GM18505 (cell line): ENCODE measurements around the gene FRMD4A.

Experiments
- ATAC-seq: cut with Tn5 transposase; IDR thresholded peaks from one replicate; pipeline ENCODE4 v1.9.1; 2021; ENCODE audit not compliant: unreplicated experiment
- POLR2A ChIP-seq: IDR thresholded peaks from 4 replicates; pipeline ENCODE4 v1.6.1; 2011; ENCODE audit warnings: borderline replicate concordance; ENCODE audit not compliant: insufficient read depth, insufficient read length; ENCODE audit errors: extremely low read depth

FRMD4A gene

DNA sequence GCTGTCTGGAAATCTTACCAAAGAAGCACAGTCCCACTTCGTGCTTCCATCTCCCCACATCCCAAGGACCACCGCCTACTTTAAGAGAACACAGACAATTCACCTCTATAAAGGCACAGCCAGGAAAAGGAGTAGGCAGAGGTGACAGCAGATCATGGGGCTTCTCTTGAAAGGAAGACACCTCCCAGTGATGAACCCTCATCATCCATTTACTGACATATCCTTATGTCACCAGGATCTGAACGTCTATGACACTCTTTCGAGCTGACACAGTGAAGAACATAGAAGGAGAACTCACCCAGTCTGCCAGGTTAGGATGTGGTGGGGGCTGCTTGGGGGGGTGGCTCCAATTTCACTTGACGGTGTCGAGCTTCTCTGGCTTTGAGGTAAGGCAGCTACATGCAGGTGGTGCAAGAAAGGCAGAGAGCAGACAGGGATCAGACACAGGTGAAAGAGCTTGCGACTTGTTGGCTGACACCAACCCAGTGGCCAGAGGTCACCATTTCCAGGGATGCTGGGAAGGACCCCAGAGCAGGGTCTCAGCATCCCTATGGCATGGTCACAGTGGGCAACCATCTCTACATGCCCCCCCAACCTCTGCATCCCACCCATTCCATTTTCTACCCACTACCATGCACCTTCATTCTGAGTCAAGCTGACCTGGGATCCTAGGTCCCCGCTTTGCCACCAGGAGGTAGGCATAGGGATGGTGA, 676.5 kb downstream of the FRMD4A start:
- ATAC-seq = no peak
- no peak for TF ChIP-seq POLR2A

DNA sequence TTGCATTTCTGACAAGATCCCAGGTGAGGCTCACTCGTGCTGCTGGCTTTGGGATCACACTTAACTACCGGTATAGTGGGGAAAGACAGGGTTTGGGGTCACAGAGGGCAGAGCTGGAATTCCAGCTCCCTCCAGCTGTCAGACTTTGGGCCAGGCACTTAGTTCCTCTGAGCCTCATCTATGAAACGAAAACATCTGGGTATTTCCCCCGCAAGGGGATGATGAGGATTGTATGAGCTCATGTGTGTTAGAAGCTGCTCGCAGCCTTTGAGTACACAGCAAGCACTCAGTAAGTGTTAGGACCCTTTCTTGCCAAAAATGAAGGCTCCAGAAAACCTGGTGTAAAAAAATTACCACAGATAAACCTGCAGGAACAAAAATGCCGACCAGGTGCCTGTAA, 677.9 kb downstream of the FRMD4A start:
- no peak for ATAC-seq
- no peak for TF ChIP-seq POLR2A

DNA sequence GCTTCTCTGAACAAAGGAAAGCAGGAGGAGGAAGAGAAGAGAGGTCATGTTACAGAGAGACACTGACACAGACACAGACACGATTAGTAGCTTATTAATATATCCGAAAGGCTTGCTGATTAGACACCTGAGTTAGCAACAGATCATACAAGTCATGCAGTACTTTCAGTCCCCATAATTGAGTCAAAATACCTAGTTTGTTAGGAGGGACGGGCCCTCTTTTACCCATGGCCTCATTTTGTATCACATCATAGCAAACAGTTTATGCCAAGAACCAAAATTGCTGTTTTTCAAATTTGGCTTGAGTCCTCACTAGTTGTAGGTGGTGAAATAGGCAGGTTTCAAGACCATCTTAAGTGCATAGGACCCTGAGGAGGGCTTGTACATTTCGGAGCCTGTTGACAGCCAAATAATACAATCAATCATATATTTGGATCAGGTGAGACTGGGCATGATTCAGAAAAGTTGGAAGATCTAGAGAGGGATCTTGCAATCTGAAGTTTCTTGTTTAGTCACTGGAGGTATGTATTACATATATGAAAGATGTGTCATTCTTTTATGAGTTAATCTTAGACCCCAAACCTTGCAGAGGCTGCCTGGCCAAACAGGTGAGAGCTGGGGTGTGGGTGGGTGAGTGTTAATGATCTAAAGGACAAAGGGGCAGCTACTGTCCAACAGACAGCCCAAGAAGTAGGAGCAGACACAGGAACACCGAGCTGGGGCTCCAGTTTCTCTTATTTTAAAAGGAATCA, 678.6 kb downstream of the FRMD4A start:
- TF ChIP-seq POLR2A = no peak
- no peak for ATAC-seq

DNA sequence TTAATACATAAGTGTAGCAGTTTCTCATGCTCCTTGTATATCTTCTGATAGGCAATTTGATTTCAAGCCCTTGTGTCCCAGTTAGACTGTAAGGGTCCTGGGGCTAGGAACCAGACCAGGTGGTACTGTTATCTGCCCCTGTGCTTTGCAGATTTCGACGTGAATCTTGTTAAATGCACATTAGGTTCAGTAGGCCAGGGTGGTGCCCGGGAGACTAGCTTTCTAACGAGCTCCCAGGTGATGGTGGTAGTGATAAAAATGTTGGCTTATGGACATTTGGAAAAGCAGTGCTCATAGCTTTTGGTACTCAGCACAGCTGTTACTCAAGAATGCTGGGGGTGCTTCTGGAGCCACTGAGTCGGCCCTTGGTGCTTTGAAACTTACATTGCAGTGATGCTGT, 679.8 kb downstream of the FRMD4A start:
- TF ChIP-seq POLR2A = no peak
- ATAC-seq = no peak

DNA sequence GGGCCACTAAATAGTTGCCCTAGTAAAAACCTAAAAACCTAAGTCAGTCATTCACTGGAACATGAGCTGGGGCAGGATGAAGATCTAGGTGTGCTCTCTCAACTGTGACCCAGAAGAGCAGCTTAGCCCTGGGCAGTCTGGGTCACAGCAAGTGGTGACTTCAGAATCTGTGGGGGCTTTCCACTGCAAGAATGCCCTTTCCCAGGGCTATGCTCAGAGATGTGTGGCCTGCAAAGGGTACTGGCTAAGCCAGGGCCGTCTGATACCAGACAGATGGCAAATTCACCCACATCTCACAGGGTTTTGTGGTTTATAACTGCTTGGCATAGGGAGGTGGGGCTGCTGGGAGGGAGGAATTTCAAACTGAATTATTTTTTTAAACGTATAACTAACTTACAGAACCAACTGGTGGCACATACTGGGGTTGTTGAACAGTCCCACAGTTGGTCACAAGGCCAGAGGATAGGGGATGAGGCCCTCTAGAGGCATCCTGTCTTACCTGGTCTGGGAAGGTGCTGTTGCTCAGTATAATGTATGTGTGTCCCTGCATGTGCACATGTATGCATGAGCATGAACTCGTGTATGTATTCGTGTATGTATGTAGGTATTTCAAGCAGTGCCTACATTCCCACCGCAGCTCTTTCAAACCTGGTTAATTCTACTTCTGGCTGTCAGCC, 680.7 kb downstream of the FRMD4A start:
- no peak for ATAC-seq

GRCh38 chr10:13648425-13648824, 682.3 kb downstream of the FRMD4A start:
- TF ChIP-seq POLR2A = no peak

More for the DNA sequence above, 680.7 kb downstream of the FRMD4A start:
- TF ChIP-seq POLR2A = no peak

DNA sequence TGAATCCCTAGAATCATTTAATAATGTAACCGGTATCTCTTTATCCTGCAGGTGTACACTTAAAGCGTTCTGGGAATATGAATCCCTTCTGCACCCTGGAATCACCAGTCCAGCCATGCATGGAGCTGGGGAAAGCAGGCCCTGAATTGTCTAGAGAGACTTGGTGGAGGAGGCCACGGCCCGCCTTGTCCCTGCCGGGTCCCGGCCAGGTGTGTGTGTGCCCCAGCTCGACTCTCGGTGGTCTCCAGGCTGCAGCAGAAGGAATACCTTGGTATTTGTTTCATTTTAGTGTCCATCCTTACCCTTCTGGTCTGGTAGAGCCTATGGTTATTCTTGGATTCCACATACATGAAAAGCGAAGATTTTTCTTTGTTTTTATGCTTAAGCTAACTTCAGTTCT, 685.9 kb downstream of the FRMD4A start:
- TF ChIP-seq POLR2A = no peak
- ATAC-seq = no peak

More at GRCh38 chr10:13648425-13648824, 682.3 kb downstream of the FRMD4A start:
- ATAC-seq = no peak

- no peak for ATAC-seq
These were observed 687.7 kb downstream of the FRMD4A start for GRCh38 chr10:13643016-13643415.

DNA sequence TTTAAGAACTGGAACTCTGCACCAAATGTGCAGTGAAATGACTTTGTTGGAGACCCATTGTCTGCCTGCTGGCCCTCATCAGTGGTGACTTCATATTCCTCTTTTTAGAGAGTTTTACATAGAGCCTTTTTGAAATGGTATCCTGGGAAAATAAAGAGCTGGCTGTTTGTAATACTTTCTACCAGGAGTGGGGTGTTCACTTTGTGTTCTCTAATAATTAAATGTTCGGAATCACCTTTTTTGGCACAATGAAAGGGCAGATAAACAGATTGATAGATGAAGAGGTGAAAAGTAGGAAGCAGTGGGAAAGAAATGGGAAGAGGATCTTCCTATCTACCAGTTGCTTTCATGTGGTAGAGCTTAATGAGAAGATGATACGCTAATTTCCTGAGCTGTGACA, 688.4 kb downstream of the FRMD4A start:
- no peak for TF ChIP-seq POLR2A
- ATAC-seq = no peak

More at GRCh38 chr10:13643016-13643415, 687.7 kb downstream of the FRMD4A start:
- no peak for TF ChIP-seq POLR2A

- no peak for ATAC-seq
- TF ChIP-seq POLR2A = no peak
These were observed 692.8 kb downstream of the FRMD4A start for GRCh38 chr10:13637894-13638293.

DNA sequence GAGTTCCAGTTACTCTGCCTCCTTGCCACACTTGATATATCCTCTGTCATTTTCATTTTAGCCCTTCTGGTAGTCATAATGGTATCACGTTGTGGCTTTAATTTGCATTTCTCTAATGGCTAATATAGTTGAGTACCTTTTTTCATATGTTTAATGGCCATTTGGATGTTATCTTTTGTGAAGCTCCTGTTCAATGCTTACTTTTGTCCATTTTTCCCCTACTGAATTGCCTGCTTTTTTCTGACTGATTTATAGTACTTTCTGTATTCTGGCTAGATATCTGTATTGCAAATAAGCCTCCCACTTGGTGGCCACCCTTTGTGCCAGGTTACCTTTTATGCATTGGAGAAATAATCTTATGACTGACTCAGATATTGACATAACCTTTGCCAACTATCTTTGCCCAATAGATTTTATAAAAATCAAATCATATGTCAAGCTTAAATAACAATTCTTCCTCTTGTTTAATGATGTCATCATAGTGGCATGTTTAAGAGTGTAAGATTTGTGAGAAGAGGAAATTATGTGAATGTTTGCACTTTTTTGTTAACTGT, 693.3 kb downstream of the FRMD4A start:
- no peak for TF ChIP-seq POLR2A
- ATAC-seq = no peak

- no peak for TF ChIP-seq POLR2A
- no peak for ATAC-seq
These were observed 693.9 kb downstream of the FRMD4A start for GRCh38 chr10:13636776-13637175.

- ATAC-seq = no peak
- no peak for TF ChIP-seq POLR2A
These were observed 696.5 kb downstream of the FRMD4A start for GRCh38 chr10:13634207-13634606.
